B cell (primary cell): ENCODE measurements around the gene PSMA1.

Experiments
- EZH2 ChIP-seq: IDR thresholded peaks from 2 replicates; pipeline ENCODE4 v1.6.1; 2012; ENCODE audit warnings: borderline replicate concordance, low read depth, mild to moderate bottlenecking, moderate library complexity, low read length; ENCODE audit not compliant: insufficient read depth, poor library complexity, severe bottlenecking
- TF ChIP-seq, protein P1 (sequence below): fragments of 200-600 bp; IDR thresholded peaks from one replicate; pipeline ENCODE4 v1.8.0; 2022; ENCODE audit warnings: antibody characterized with exemption, mild to moderate bottlenecking

- TF ChIP-seq, protein P1, sequence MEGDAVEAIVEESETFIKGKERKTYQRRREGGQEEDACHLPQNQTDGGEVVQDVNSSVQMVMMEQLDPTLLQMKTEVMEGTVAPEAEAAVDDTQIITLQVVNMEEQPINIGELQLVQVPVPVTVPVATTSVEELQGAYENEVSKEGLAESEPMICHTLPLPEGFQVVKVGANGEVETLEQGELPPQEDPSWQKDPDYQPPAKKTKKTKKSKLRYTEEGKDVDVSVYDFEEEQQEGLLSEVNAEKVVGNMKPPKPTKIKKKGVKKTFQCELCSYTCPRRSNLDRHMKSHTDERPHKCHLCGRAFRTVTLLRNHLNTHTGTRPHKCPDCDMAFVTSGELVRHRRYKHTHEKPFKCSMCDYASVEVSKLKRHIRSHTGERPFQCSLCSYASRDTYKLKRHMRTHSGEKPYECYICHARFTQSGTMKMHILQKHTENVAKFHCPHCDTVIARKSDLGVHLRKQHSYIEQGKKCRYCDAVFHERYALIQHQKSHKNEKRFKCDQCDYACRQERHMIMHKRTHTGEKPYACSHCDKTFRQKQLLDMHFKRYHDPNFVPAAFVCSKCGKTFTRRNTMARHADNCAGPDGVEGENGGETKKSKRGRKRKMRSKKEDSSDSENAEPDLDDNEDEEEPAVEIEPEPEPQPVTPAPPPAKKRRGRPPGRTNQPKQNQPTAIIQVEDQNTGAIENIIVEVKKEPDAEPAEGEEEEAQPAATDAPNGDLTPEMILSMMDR, result no peak
- no peak for TF ChIP-seq EZH2
Observed at GRCh38 chr11:14500181-14500651, 20.0 kb downstream of the PSMA1 start.
